ENCODE results near the gene DDX56.

DDX56 gene, protein sequence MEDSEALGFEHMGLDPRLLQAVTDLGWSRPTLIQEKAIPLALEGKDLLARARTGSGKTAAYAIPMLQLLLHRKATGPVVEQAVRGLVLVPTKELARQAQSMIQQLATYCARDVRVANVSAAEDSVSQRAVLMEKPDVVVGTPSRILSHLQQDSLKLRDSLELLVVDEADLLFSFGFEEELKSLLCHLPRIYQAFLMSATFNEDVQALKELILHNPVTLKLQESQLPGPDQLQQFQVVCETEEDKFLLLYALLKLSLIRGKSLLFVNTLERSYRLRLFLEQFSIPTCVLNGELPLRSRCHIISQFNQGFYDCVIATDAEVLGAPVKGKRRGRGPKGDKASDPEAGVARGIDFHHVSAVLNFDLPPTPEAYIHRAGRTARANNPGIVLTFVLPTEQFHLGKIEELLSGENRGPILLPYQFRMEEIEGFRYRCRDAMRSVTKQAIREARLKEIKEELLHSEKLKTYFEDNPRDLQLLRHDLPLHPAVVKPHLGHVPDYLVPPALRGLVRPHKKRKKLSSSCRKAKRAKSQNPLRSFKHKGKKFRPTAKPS

DNA sequence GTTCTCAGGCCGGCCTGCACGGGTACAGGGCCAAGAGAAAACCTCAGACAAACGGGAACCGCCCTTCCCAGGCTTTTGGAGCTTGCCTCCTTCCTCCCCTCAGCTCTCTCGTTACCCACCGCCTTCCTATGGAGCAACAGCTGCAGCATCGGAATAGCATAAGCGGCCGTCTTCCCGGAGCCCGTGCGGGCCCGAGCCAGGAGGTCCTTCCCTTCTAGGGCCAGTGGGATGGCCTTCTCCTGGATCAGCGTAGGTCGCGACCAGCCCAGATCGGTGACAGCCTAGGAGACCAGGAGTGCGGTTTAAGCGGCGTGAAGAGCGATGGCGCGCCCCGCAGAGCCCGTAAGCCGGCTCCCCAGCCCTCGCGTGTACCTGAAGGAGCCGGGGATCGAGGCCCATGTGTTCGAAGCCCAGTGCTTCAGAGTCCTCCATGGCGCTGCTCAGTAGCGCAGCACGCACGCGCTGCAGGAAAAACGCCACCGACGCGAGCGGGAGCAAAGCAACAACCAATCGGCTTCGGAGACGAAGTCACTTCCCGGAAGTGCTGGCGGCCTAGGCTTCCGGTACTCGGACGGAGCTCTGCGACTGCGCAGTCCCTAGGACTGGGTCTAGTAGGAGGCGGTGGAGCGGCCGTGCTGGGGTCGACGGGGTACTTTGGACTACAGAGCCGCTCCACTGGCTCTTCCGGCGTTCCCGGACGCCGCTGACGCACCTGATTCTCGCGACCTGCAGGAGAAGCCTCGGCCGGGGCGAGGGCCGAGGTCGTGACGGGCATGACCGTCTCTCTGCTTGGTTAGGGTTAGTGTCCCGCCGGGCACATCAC is at the start of gene DDX56:
Gene DDX56 (minus strand): TSS at position 445 of the 823 bp plus-strand sequence. CDS start 13 bp downstream, at position 432.
- Mint-ChIP-seq H3K36me3 (peaks cover 46 to 60% of the 10 kb centered on the region in 2 donors), H3K4me3 (peak within 1 kb of the TSS; percentile 87 to 99), H3K4me1 (peaks cover 20 to 41% of the 10 kb centered on the region in 2 donors), H3K27me3 (no peaks in the 10 kb centered on the region), H3K9me3 (no peaks in the 10 kb centered on the region), H3K27ac (peak within 1 kb of the TSS; percentile 98)
- DNase-seq = peak; percentile 90
- peak; percentile 96 to 98 for ATAC-seq (replicated peaks)

DNA sequence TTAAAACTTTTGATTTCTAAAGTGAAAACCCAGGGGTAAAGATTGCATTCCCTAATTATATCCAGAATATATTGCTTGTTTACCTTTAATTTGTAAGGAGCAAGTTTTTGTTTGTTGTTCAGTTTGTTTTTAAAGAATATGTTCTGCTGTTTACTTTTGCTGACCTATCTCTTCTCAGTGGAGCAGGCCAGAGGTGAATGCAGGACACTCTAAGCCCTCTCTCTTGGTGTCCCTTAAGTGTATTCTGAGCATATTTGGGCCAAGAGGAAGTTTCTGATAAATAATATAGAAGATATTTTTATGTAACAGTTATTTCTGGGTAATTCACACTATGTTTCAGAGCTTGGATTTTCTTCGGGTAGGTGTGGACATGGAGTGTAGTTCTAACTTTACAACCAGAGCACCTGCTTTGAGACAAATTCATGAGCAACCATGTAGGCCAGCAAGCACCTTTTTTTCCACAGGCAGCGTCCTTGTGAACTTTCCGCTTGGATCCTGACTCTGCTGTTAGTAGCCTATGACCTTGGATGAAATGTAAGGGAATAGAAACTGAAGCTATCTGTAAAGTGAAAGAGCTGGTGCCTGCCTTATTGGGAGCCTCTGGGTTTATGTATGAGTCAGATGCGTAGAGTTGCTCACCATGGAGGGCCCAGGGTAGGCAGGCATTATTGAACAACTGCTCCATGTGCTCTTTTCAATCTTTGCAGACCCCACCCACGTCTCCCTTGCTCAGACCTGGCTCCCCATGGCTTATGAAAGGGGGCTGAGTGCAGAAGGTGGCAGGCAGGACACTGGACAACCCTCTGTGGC is 48.8 kb upstream of the DDX56 start:
- no peaks in the 10 kb centered on the region for H3K27me3 Mint-ChIP-seq
- H3K9me3 Mint-ChIP-seq = no peaks in the 10 kb centered on the region
- H3K36me3 Mint-ChIP-seq = peaks cover 21 to 53% of the 10 kb centered on the region in 2 donors
- ATAC-seq (replicated peaks) (peak; percentile 72 to 88), DNase-seq (no peak)
- H3K27ac Mint-ChIP-seq = peak overlapping the region; percentile 57
- H3K4me1 Mint-ChIP-seq = peaks cover 24 to 63% of the 10 kb centered on the region in 2 donors
- no peak overlapping the region for H3K4me3 Mint-ChIP-seq

DNA sequence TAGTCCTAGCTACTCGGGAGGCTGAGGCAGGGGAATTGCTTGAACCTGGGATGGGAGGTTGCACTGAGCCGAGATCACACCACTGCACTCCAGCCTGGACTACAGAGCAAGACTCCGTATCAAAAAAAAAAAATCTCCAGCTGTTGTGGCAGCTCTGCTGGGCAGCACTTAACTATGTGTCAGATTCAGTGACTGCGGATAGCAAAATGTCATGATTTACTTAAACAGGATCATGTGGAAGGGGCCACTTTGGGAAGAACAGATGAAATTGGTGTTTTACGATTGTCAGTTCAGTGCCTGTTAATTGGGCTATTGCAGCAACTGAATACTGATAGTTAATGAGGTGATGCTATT is 48.0 kb upstream of the DDX56 start:
- Mint-ChIP-seq H3K36me3 (peaks cover 21 to 49% of the 10 kb centered on the region in 2 donors), H3K27ac (no peak overlapping the region), H3K4me3 (no peak overlapping the region), H3K27me3 (no peaks in the 10 kb centered on the region), H3K9me3 (no peaks in the 10 kb centered on the region), H3K4me1 (peaks cover 28 to 71% of the 10 kb centered on the region in 2 donors)
- ATAC-seq (replicated peaks) (no peak), DNase-seq (no peak)

DNA sequence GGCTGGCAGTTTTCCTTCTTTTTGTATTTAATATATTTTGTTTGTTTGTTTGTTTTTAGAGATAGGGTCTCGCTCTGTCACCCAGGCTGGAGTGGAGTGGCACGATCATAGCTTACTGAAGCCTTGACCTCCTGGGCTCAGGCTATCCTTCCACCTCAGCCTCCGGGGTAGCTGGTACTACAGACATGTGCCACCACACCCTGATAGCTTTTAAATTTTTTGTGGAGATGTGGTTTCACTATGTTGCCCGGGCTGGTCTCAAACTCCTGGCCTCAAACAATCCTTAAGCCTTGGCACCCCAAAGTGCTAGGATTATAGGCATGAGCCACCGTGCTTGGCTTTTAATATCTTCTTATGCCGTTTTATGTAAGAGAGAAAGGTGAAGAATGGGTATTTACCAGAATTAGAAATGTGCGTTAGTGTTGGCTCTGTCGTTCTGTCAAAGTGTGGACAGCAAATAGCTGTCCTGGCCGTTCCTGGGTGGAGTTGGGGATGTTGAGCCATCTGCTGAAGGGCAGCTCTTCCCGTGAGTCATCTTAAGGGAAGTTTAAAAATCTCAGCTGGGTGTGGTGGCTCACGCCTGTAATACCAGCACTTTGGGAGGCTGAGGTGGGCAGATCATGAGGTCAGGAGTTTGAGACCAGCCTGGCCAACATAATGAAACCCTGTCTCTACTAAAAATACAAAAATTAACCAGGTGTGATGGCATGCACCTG is 47.5 kb upstream of the DDX56 start:
- no peaks in the 10 kb centered on the region for H3K27me3 Mint-ChIP-seq
- H3K4me3 Mint-ChIP-seq = no peak overlapping the region
- H3K9me3 Mint-ChIP-seq = no peaks in the 10 kb centered on the region
- H3K4me1 Mint-ChIP-seq = peaks cover 28 to 72% of the 10 kb centered on the region in 2 donors
- DNase-seq (no peak), ATAC-seq (replicated peaks) (no peak)
- H3K36me3 Mint-ChIP-seq = peaks cover 21 to 44% of the 10 kb centered on the region in 2 donors
- H3K27ac Mint-ChIP-seq = peak overlapping the region; percentile 14

DNA sequence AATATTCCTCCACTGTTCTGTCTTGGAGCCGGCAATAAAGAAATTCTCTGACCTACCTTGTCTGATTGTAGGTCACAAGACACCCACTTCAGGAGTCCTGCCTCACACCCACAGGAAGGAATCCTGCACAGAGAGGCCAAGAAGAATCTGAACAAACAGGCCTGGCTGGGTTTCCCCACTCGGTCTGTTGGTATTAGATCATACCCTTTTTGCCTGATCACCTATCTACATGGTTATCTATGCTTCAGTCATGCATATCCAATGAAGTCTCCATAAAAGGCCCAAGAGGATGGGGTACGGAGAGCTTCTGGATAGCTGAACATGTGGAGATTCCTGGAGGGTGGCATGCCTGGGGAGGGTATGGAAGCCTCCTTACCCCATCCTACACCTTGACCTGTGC is 45.0 kb upstream of the DDX56 start:
- DNase-seq (no peak), ATAC-seq (replicated peaks) (peak; percentile 50 to 53)
- H3K4me3 Mint-ChIP-seq = peak overlapping the region in 1 of 2 donors; percentile 1
- H3K4me1 Mint-ChIP-seq = peaks cover 32 to 84% of the 10 kb centered on the region in 2 donors
- H3K27me3 Mint-ChIP-seq = no peaks in the 10 kb centered on the region
- peaks cover 20 to 36% of the 10 kb centered on the region in 2 donors for H3K36me3 Mint-ChIP-seq
- peak overlapping the region; percentile 90 for H3K27ac Mint-ChIP-seq
- H3K9me3 Mint-ChIP-seq = no peaks in the 10 kb centered on the region

DNA sequence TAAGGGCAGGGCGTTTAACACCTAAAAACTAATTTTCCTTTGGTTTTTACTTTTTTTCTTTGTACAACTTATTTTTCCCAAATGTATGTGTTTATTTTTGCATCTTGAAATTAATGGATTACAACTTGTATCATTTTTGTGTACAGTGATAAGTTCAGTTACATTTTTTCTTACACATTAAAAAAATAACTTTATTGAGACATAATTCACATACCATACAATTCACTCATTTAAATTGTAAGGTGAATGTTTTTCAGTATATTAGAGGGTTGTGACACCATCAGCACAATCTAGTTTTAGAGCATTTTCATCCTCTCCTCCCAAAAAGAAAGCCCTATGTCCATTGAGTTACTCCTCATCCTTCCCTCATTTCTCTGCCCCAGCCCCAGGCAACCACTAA is 44.3 kb upstream of the DDX56 start:
- H3K4me3 Mint-ChIP-seq = peak overlapping the region in 1 of 2 donors; percentile 1
- H3K27me3 Mint-ChIP-seq = no peaks in the 10 kb centered on the region
- no peak for DNase-seq
- ATAC-seq (replicated peaks) = no peak
- peaks cover 32 to 81% of the 10 kb centered on the region in 2 donors for H3K4me1 Mint-ChIP-seq
- no peaks in the 10 kb centered on the region for H3K9me3 Mint-ChIP-seq
- H3K27ac Mint-ChIP-seq = peak overlapping the region; percentile 90
- H3K36me3 Mint-ChIP-seq = peaks cover 20 to 33% of the 10 kb centered on the region in 2 donors

DNA sequence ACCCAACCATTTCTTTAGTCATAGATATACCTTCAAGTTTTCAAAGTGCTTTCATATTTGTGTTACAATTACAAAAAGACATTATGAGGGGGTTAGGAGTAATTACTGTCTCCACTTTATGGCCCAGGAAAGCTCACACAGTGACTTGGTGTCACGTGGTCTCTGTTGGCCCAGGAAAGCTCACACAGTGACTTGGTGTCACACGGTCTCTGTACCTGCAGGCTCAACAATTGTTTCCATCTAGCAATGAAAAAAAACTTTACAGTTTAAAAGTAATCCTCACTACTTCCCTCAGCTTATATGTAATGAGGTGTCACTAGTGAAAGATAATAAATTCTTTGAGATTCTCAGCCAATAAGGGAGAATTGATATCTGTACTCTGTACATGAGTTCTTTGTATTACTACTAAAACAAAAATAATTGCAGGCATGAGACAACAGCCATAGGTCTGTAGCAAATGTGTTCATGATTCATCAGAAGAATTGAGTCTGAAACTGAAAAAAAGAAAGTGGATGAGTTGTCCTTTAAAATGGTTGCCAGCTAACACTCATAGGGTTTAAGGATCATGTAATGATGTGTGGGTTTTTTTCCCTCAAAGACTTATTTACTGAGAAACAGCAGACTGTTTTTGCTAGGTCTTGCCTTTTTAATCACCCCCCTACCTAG is 43.6 kb upstream of the DDX56 start:
- Mint-ChIP-seq H3K4me3 (no peak overlapping the region), H3K9me3 (no peaks in the 10 kb centered on the region), H3K27me3 (no peaks in the 10 kb centered on the region), H3K36me3 (peaks cover 20 to 31% of the 10 kb centered on the region in 2 donors), H3K4me1 (peaks cover 28 to 81% of the 10 kb centered on the region in 2 donors), H3K27ac (peak overlapping the region; percentile 87)
- DNase-seq (no peak), ATAC-seq (replicated peaks) (peak; percentile 74 to 78)

DNA sequence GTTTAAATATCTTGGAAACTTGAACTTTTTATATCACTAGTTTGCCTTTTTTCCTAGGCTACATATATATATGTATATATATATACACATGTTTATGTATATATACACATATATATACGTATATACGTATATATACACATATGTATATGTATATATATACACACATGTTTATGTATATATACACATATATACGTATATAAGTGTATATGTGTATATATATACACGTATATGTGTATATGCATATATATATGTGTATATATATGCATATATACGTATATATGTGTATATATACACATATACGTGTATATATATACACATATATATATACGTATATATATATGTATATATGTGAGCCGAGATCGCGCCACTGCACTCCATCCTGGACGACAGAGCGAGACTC is 42.8 kb upstream of the DDX56 start:
- no peak for DNase-seq
- no peak overlapping the region for H3K4me3 Mint-ChIP-seq
- peaks cover 31 to 79% of the 10 kb centered on the region in 2 donors for H3K4me1 Mint-ChIP-seq
- no peaks in the 10 kb centered on the region for H3K27me3 Mint-ChIP-seq
- no peak for ATAC-seq (replicated peaks)
- H3K27ac Mint-ChIP-seq = no peak overlapping the region
- H3K36me3 Mint-ChIP-seq = peaks cover 20 to 33% of the 10 kb centered on the region in 2 donors
- H3K9me3 Mint-ChIP-seq = no peaks in the 10 kb centered on the region

DNA sequence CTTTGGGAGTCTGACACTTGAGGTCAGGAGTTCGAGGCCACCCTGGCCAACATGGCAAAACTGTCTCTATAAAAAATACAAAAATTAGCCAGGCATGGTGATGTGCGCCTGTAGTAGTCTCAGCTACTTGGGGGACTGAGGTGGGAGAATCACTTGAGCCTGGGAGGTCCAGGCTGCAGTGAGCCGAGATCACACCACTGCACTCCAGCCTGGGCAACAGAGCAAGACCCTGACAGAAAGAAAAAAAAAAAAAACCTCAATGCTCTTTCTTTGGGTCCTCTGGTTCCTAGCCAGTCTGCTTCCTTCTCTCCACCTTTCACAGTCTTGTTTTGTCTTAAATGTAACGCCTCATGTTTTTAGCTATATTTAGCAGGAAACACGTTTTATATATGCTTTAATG is 42.1 kb upstream of the DDX56 start:
- H3K27ac Mint-ChIP-seq = peak overlapping the region; percentile 9
- no peak overlapping the region for H3K4me3 Mint-ChIP-seq
- peaks cover 13 to 27% of the 10 kb centered on the region in 2 donors for H3K36me3 Mint-ChIP-seq
- no peaks in the 10 kb centered on the region for H3K27me3 Mint-ChIP-seq
- no peaks in the 10 kb centered on the region for H3K9me3 Mint-ChIP-seq
- ATAC-seq (replicated peaks) (no peak), DNase-seq (no peak)
- peaks cover 29 to 73% of the 10 kb centered on the region in 2 donors for H3K4me1 Mint-ChIP-seq

DNA sequence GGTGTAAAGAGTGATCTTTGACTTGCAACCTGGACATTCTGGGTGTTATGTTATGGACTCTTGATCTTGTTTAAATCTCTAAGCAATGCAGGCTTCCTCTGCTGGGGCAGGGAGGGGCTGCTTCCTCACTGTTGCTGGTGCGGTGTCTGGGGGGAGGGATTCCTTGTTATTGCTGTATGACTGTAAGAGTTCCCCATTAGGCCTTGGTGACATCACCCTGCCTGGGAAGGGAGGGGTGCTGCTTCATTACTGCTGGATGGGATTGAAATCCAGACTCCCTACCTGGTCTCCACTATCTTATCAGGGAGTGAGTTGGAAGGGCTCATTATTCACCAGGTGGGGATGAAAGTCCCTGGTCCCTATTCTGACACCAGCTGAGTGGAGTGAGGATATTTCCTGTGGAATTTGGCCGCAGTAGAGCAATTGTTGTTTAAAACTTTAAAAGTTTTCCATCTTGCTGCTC is 41.5 kb upstream of the DDX56 start:
- no peaks in the 10 kb centered on the region for H3K27me3 Mint-ChIP-seq
- ATAC-seq (replicated peaks) (peak; percentile 82 to 84), DNase-seq (no peak)
- peak overlapping the region; percentile 87 for H3K27ac Mint-ChIP-seq
- peaks cover 30 to 76% of the 10 kb centered on the region in 2 donors for H3K4me1 Mint-ChIP-seq
- H3K9me3 Mint-ChIP-seq = no peaks in the 10 kb centered on the region
- H3K36me3 Mint-ChIP-seq = peaks cover 12 to 28% of the 10 kb centered on the region in 2 donors
- H3K4me3 Mint-ChIP-seq = peak overlapping the region; percentile 43 to 55

DNA sequence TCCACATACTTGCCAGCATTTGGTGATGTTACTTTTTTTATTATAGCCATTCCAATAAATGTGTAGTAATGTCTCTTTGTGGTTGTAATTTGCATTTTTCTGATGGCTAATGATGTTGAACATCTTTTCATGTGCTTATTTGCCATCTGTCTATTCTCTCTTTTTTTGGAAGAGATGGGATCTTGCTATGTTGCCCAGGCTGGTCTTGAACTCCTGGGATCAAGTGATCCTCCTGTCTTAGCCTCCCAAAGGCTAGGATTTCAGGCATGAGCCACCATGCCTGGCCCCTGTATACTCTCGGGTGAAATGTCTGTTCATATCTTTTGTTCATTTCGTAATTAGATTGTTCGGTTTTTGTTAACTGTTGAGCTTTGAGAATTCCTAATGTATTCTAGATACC is 36.1 kb upstream of the DDX56 start:
- peaks cover 30 to 49% of the 10 kb centered on the region in 2 donors for H3K4me1 Mint-ChIP-seq
- H3K36me3 Mint-ChIP-seq = peaks cover 4 to 26% of the 10 kb centered on the region in 2 donors
- ATAC-seq (replicated peaks) = no peak
- H3K27me3 Mint-ChIP-seq = no peaks in the 10 kb centered on the region
- no peak overlapping the region for H3K27ac Mint-ChIP-seq
- no peak for DNase-seq
- H3K4me3 Mint-ChIP-seq = no peak overlapping the region
- no peaks in the 10 kb centered on the region for H3K9me3 Mint-ChIP-seq

DNA sequence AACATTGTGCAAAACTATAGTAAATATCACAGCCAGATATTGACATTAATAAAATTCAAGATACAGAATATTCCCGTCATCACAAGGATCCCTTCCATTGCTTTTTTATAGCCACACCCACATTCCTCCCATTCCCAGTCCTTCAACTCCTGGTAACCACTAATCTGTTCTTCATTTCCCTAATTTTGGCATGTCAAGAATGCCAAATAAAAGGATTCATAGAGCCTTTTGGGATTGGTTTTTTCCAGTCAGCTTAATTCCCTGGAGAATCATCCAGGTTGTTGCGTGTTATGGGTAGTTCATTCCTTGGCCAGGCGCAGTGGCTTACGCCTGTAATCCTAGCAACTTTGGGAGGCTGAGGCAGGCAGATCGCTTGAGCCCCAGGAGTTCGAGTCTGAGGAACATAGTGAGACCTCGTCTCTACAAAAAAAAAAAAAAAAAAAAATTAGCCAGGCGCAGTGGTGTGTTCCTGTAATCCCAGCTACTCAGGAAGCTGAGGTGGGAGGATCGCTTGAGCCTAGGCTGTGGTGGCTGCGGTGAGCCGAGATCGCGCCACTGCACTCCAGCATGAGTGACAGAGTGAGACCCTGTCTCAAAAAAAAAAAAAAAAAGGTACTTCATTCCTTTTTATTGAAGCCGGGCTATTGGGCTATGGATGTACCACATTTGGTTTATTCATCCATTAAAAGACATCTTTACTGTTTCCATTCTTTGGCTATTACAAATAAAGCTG is 35.4 kb upstream of the DDX56 start:
- ATAC-seq (replicated peaks) (no peak), DNase-seq (no peak)
- Mint-ChIP-seq H3K9me3 (no peaks in the 10 kb centered on the region), H3K27ac (no peak overlapping the region), H3K4me1 (peaks cover 26 to 41% of the 10 kb centered on the region in 2 donors), H3K36me3 (peaks cover 0 to 21% of the 10 kb centered on the region in 2 donors), H3K27me3 (no peaks in the 10 kb centered on the region), H3K4me3 (peak overlapping the region in 1 of 2 donors; percentile 14)
